Measurements from ENCODE around the gene BICDL1. TPM values are rescaled to one million over a fixed set of nuclear protein-coding genes. Genes with fewer than 3 reads are reported as not detected.
"Not testable (repeated sequence)": the region's sequence is repeated elsewhere in the genome, so short reads cannot be mapped to it uniquely, and the experiment has no call there.

BICDL1 gene
- polyA plus RNA-seq, 1 experiment = 0.02 TPM

- Histone ChIP-seq H3K36me3 (ENCODE audit: control insufficient read depth, insufficient read depth, low read length) (no peaks in the 10 kb centered on the region), H3K27me3 (ENCODE audit: control insufficient read depth, insufficient read depth, low read length) (no peaks in the 10 kb centered on the region), H3K4me3 (ENCODE audit: low read depth, low read length) (no peak overlapping the region)
- ChIA-PET CTCF (no interaction called here), POLR2A (no interaction called here)
- DNase-seq (ENCODE audit: low read depth) = no peak
- TF ChIP-seq CTCF (IDR thresholded peaks at IDR 0.05; ENCODE audit: insufficient read depth, low read depth, low read length) = no peak
Measured at GRCh38 chr12:120032242-120032641, 43.2 kb downstream of the BICDL1 start.

GRCh38 chr12:120037851-120038250, 48.8 kb downstream of the BICDL1 start:
- TF ChIP-seq CTCF (IDR thresholded peaks at IDR 0.05; ENCODE audit: insufficient read depth, low read depth, low read length) = no peak
- Histone ChIP-seq H3K4me3 (ENCODE audit: low read depth, low read length) (no peak overlapping the region), H3K36me3 (ENCODE audit: control insufficient read depth, insufficient read depth, low read length) (no peaks in the 10 kb centered on the region), H3K27me3 (ENCODE audit: control insufficient read depth, insufficient read depth, low read length) (no peaks in the 10 kb centered on the region; the same call in 1 of the 2 replicates)
- no peak for DNase-seq (ENCODE audit: low read depth)
- POLR2A ChIA-PET = no interaction called here
- CTCF ChIA-PET = no interaction called here

GRCh38 chr12:120039711-120040110, 50.7 kb downstream of the BICDL1 start:
- POLR2A ChIA-PET = no interaction called here
- no peaks in the 10 kb centered on the region for H3K36me3 ChIP-seq (ENCODE audit: control insufficient read depth, insufficient read depth, low read length)
- no peak for DNase-seq (ENCODE audit: low read depth)
- TF ChIP-seq CTCF (IDR thresholded peaks at IDR 0.05; ENCODE audit: insufficient read depth, low read depth, low read length) = no peak
- no peaks in the 10 kb centered on the region; the same call in 1 of the 2 replicates for H3K27me3 ChIP-seq (ENCODE audit: control insufficient read depth, insufficient read depth, low read length)
- H3K4me3 ChIP-seq (ENCODE audit: low read depth, low read length) = no peak overlapping the region
- CTCF ChIA-PET = no interaction called here

GRCh38 chr12:120041386-120042231, 52.6 kb downstream of the BICDL1 start:
- Histone ChIP-seq H3K36me3 (ENCODE audit: control insufficient read depth, insufficient read depth, low read length) (no peaks in the 10 kb centered on the region), H3K4me3 (ENCODE audit: low read depth, low read length) (no peak overlapping the region), H3K27me3 (ENCODE audit: control insufficient read depth, insufficient read depth, low read length) (no peaks in the 10 kb centered on the region; the same call in 1 of the 2 replicates)
- ChIA-PET POLR2A (no interaction called here), CTCF (no interaction called here)
- TF ChIP-seq CTCF (IDR thresholded peaks at IDR 0.05; ENCODE audit: insufficient read depth, low read depth, low read length) = no peak
- DNase-seq (ENCODE audit: low read depth) = no peak

- DNase-seq (ENCODE audit: low read depth); H3K27me3 ChIP-seq (ENCODE audit: control insufficient read depth, insufficient read depth, low read length); H3K4me3 ChIP-seq (ENCODE audit: low read depth, low read length); CTCF ChIA-PET; H3K36me3 ChIP-seq (ENCODE audit: control insufficient read depth, insufficient read depth, low read length); POLR2A ChIA-PET: not testable (repeated sequence)
Measured at GRCh38 chr12:120045367-120045766, 56.3 kb downstream of the BICDL1 start.

- no peak overlapping the region for H3K4me3 ChIP-seq (ENCODE audit: low read depth, low read length)
- ChIA-PET CTCF (interaction anchor here (0.7 to 1.6 kb wide), 2 partner anchors 19 to 40 kb away, joined by 3 read pairs; no protein-coding TSS in a partner anchor), POLR2A (no interaction called here)
- no peak for DNase-seq (ENCODE audit: low read depth)
- no peak for TF ChIP-seq CTCF (IDR thresholded peaks at IDR 0.05; ENCODE audit: insufficient read depth, low read depth, low read length)
- H3K36me3 ChIP-seq (ENCODE audit: control insufficient read depth, insufficient read depth, low read length) = no peaks in the 10 kb centered on the region
- no peaks in the 10 kb centered on the region; the same call in 1 of the 2 replicates for H3K27me3 ChIP-seq (ENCODE audit: control insufficient read depth, insufficient read depth, low read length)
Measured at GRCh38 chr12:120047072-120047471, 58.0 kb downstream of the BICDL1 start.
